Bronchial epithelial cell (primary cell): Measurements from ENCODE around the gene CTR9. TPM values are rescaled to one million over a fixed set of nuclear protein-coding genes. Genes with fewer than 3 reads are reported as not detected.

Experiments
- DNase-seq: peaks from one replicate; pipeline ENCODE4 v3.0.0-alpha.2; 2010; ENCODE audit warnings: low read depth
- FAIRE-seq: peaks from 2 replicates; lab custom pipeline; 2011; peaks lifted over from hg19 to GRCh38; lab: Jason Lieb, UNC
- H3K27me3 ChIP-seq: 2 replicates; pipeline ENCODE4 v1.5.1; 2011; ENCODE audit warnings: low read length; ENCODE audit not compliant: control insufficient read depth, insufficient read depth
- H3K36me3 ChIP-seq: 2 replicates; pipeline ENCODE4 v1.5.1; 2011; ENCODE audit warnings: low read length; ENCODE audit not compliant: control insufficient read depth, insufficient read depth
- H3K4me3 ChIP-seq: 2 replicates; pipeline ENCODE4 v1.5.1; 2011; ENCODE audit warnings: mild to moderate bottlenecking, low read depth, low read length, control low read depth
- CTCF ChIP-seq: IDR thresholded peaks from 2 replicates; pipeline ENCODE4 v1.5.1; 2011; ENCODE audit warnings: mild to moderate bottlenecking, moderate library complexity, low read length, control low read depth, inconsistent platforms; ENCODE audit not compliant: insufficient read depth, severe bottlenecking
- total RNA-seq: library from RNA; depleted of rRNA; stranded (reverse); fragments of >200 nt; gene quantifications from 2 replicates; pipeline ENCODE4 v1.2.1, GENCODE V29; 2014

CTR9 gene
- total RNA-seq, 1 donor from 2014 or later = 16.8 TPM

DNA sequence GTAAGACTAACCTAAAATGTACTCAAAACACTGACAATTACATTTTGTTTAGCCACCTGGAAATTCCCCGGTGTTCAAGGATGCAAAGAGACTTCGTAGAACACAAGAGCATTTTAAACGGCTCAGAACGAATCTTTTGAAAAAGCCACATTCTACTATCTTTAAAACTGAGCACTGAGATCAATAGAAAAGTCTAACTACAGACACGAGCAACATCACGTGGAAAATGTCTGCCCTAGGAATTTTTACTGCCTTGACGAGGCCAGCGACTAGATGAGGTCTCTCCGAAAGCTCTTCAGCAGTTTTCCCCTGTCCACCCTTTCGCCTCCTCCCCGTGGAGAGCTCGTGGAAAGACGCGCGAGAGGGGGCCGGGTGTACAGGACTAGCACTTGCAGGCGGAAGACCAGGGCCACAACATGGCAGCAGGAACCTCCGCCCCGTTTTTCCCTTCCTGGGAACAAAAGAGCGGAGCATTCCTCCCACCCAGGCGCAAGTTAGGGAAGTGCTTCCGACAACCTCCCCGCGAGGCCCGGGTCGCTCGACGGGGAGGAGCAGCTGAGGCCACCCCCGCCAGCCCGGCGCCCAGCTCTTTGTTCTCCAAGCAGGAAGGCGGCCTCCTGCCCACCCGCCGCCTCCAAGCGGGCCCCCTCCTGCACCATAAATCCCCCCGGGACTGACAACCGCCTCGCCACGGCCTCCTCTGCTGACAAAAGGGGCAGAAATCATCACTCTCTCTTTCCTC, 56.6 kb downstream of the CTR9 start:
- DNase-seq = peak; percentile 20

GRCh38 chr11:10808235-10808552, 57.1 kb downstream of the CTR9 start:
- Histone ChIP-seq H3K4me3 (peak overlapping the region; percentile 93), H3K36me3 (peaks cover 15% of the 10 kb centered on the region), H3K27me3 (no peaks in the 10 kb centered on the region)
- FAIRE-seq (no peak), DNase-seq (no peak)
- TF ChIP-seq CTCF = no peak

More for the DNA sequence above, 56.6 kb downstream of the CTR9 start:
- FAIRE-seq = no peak
- no peak for TF ChIP-seq CTCF
- Histone ChIP-seq H3K36me3 (peaks cover 17% of the 10 kb centered on the region), H3K4me3 (peak overlapping the region; percentile 93), H3K27me3 (no peaks in the 10 kb centered on the region)

GRCh38 chr11:10808553-10809372, 57.7 kb downstream of the CTR9 start, which contains the start of gene EIF4G2:
EIF4G2 (minus strand) TSS chr11:10808926.
- DNase-seq (peak; percentile 96), FAIRE-seq (peak; percentile 81)
- peaks cover 12% of the 10 kb centered on the region for H3K36me3 ChIP-seq
- TF ChIP-seq CTCF = no peak
- H3K27me3 ChIP-seq = no peaks in the 10 kb centered on the region
- H3K4me3 ChIP-seq = peak within 1 kb of the TSS; percentile 93

- no peak for TF ChIP-seq CTCF
- H3K27me3 ChIP-seq = no peaks in the 10 kb centered on the region
- H3K36me3 ChIP-seq = peaks cover 9% of the 10 kb centered on the region
- FAIRE-seq (no peak), DNase-seq (peak; percentile 63)
- peak overlapping the region; percentile 93 for H3K4me3 ChIP-seq
These were observed 58.5 kb downstream of the CTR9 start for GRCh38 chr11:10809373-10810160.

- Histone ChIP-seq H3K27me3 (no peaks in the 10 kb centered on the region), H3K4me3 (no peak overlapping the region), H3K36me3 (no peaks in the 10 kb centered on the region)
- FAIRE-seq = no peak
- no peak for TF ChIP-seq CTCF
- no peak for DNase-seq
These were observed 62.9 kb downstream of the CTR9 start for GRCh38 chr11:10813945-10814344.
